OCI-LY1 (cell line): ENCODE data around the gene RAB40C.

Experiments
- CTCF ChIP-seq: fragments of 200-600 bp; sonication (generic), shearing (Covaris generic); IDR thresholded peaks from 2 replicates; pipeline ENCODE4 v1.5.1; 2017; ENCODE audit warnings: mild to moderate bottlenecking, antibody characterized with exemption, low read length, moderate library complexity, mixed read lengths
- EZH2 ChIP-seq: fragments of 200-600 bp; sonication (generic), shearing (Covaris generic); IDR thresholded peaks from 2 replicates; pipeline ENCODE4 v1.8.0; 2017; ENCODE audit warnings: borderline replicate concordance, mixed run types, mild to moderate bottlenecking, antibody characterized with exemption, low read length, moderate library complexity, mixed read lengths

- TF ChIP-seq CTCF (no peak), EZH2 (no peak)
These were observed 53.1 kb downstream of the RAB40C start for GRCh38 chr16:643050-643368.
